ENCODE data around the gene KY.

- TF ChIP-seq SIX5 (IDR thresholded peaks at IDR 0.05; ENCODE audit: low read depth, low read length) (no peak), CHD2 (IDR thresholded peaks at IDR 0.05; ENCODE audit: low read length) (no peak), MAX (IDR thresholded peaks at IDR 0.05) (no peak)
Observed at GRCh38 chr3:134620476-134621115, 30.2 kb downstream of the KY start.

All from H1 (cell line).